ENCODE data around the gene LURAP1L.
A peak's percentile ranks its signal among the peaks of the same experiment; 100 is the strongest.

Gene LURAP1L

GRCh38 chr9:12794101-12794799 is 19.4 kb downstream of the LURAP1L start (continued):
- TF ChIP-seq GLI4 (tag by site-specific recombination; IDR thresholded peaks at IDR 0.05) (no peak), ZNF792 (tag by site-specific recombination; IDR thresholded peaks at IDR 0.05) (no peak), KLF10 (tag by site-specific recombination; IDR thresholded peaks at IDR 0.05) (no peak), TCF7L2 (IDR thresholded peaks at IDR 0.05; ENCODE audit: borderline replicate concordance, low read depth, low read length) (no peak), ZSCAN5A (tag by site-specific recombination; IDR thresholded peaks at IDR 0.05) (no peak), ZNF37A (tag by site-specific recombination; IDR thresholded peaks at IDR 0.05) (no peak), ELK4 (IDR thresholded peaks at IDR 0.05; ENCODE audit: borderline replicate concordance, low read depth, low read length) (no peak), ZNF24 (tag by site-specific recombination; IDR thresholded peaks at IDR 0.05) (no peak), ZBTB17 (tag by site-specific recombination; IDR thresholded peaks at IDR 0.05) (0 out of 2 replicates have a peak, but pooled peaks have one; percentile 26)
- TF ChIP-seq, protein P1, sequence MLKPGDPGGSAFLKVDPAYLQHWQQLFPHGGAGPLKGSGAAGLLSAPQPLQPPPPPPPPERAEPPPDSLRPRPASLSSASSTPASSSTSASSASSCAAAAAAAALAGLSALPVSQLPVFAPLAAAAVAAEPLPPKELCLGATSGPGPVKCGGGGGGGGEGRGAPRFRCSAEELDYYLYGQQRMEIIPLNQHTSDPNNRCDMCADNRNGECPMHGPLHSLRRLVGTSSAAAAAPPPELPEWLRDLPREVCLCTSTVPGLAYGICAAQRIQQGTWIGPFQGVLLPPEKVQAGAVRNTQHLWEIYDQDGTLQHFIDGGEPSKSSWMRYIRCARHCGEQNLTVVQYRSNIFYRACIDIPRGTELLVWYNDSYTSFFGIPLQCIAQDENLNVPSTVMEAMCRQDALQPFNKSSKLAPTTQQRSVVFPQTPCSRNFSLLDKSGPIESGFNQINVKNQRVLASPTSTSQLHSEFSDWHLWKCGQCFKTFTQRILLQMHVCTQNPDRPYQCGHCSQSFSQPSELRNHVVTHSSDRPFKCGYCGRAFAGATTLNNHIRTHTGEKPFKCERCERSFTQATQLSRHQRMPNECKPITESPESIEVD (tag by site-specific recombination; IDR thresholded peaks at IDR 0.05), result peak; percentile 85
- TF ChIP-seq, protein P2, sequence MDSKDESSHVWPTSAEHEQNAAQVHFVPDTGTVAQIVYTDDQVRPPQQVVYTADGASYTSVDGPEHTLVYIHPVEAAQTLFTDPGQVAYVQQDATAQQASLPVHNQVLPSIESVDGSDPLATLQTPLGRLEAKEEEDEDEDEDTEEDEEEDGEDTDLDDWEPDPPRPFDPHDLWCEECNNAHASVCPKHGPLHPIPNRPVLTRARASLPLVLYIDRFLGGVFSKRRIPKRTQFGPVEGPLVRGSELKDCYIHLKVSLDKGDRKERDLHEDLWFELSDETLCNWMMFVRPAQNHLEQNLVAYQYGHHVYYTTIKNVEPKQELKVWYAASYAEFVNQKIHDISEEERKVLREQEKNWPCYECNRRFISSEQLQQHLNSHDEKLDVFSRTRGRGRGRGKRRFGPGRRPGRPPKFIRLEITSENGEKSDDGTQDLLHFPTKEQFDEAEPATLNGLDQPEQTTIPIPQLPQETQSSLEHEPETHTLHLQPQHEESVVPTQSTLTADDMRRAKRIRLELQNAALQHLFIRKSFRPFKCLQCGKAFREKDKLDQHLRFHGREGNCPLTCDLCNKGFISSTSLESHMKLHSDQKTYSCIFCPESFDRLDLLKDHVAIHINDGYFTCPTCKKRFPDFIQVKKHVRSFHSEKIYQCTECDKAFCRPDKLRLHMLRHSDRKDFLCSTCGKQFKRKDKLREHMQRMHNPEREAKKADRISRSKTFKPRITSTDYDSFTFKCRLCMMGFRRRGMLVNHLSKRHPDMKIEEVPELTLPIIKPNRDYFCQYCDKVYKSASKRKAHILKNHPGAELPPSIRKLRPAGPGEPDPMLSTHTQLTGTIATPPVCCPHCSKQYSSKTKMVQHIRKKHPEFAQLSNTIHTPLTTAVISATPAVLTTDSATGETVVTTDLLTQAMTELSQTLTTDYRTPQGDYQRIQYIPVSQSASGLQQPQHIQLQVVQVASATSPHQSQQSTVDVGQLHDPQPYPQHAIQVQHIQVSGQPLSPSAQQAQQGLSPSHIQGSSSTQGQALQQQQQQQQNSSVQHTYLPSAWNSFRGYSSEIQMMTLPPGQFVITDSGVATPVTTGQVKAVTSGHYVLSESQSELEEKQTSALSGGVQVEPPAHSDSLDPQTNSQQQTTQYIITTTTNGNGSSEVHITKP (tag by site-specific recombination; IDR thresholded peaks at IDR 0.05), result peak; percentile 36; the same call in 1 of the 2 replicates

- CTCF ChIA-PET, result interaction anchor here (1.5 to 2.0 kb wide), 3 partner anchors 21 to 22 kb away, joined by 3 to 7 read pairs (median 3); partner anchors contain the start of gene LURAP1L
- Histone ChIP-seq H3K27ac (ENCODE audit: extremely low read depth, low read depth, low read length) (no peak overlapping the region), H3K36me3 (ENCODE audit: control insufficient read depth in 2 of 2, insufficient read depth in 1 of 2, low read length in 2 of 2) (no peaks in the 10 kb centered on the region)
These were observed 21.8 kb downstream of the LURAP1L start for GRCh38 chr9:12796601-12797000.

More at GRCh38 chr9:12796601-12797000, 21.8 kb downstream of the LURAP1L start:
- peaks cover 7% of the 10 kb centered on the region for H3K4me1 ChIP-seq (ENCODE audit: control insufficient read depth, insufficient read depth, low read length)
- no peaks in the 10 kb centered on the region for H3K9me3 ChIP-seq (ENCODE audit: control insufficient read depth, insufficient read depth, low read depth, low read length)
- no peak overlapping the region for H3K4me3 ChIP-seq (ENCODE audit: low read depth, low read length)
- POLR2A ChIA-PET, result interaction anchor here (1.7 kb wide), 1 partner anchor 21 kb away, joined by 5 read pairs; no protein-coding TSS in a partner anchor
- no peak for TF ChIP-seq ZNF837 (tag by site-specific recombination; IDR thresholded peaks at IDR 0.05)
- TF ChIP-seq ZXDB (tag by site-specific recombination; IDR thresholded peaks at IDR 0.05), result no peak
- no peak for TF ChIP-seq ZFP3 (tag by site-specific recombination; IDR thresholded peaks at IDR 0.05; ENCODE audit: low read depth)
- TF ChIP-seq ZNF274 (IDR thresholded peaks at IDR 0.05; ENCODE audit: low read length), result no peak
- no peak for TF ChIP-seq ZNF274 (tag by site-specific recombination; IDR thresholded peaks at IDR 0.05; ENCODE audit: borderline replicate concordance)
- no peak for TF ChIP-seq ZNF138 (tag by site-specific recombination; IDR thresholded peaks at IDR 0.05; ENCODE audit: borderline replicate concordance)
- no peak for TF ChIP-seq ZBTB17 (tag by site-specific recombination; IDR thresholded peaks at IDR 0.05)
- no peak for TF ChIP-seq ZNF362 (tag by site-specific recombination; IDR thresholded peaks at IDR 0.05)
- TF ChIP-seq ZFP41 (tag by site-specific recombination; IDR thresholded peaks at IDR 0.05; ENCODE audit: borderline replicate concordance), result no peak
- no peak for TF ChIP-seq ZNF776 (tag by site-specific recombination; IDR thresholded peaks at IDR 0.05; ENCODE audit: borderline replicate concordance)
- TF ChIP-seq, protein P2 (tag by site-specific recombination; IDR thresholded peaks at IDR 0.05), result no peak
